ENCODE measurements around the gene CALM1. TPM values are rescaled to one million over a fixed set of nuclear protein-coding genes. Genes with fewer than 3 reads are reported as not detected.

CALM1 gene
- total and polyA plus RNA-seq, 7 donors: 404 to 889 (median 722) TPM

DNA sequence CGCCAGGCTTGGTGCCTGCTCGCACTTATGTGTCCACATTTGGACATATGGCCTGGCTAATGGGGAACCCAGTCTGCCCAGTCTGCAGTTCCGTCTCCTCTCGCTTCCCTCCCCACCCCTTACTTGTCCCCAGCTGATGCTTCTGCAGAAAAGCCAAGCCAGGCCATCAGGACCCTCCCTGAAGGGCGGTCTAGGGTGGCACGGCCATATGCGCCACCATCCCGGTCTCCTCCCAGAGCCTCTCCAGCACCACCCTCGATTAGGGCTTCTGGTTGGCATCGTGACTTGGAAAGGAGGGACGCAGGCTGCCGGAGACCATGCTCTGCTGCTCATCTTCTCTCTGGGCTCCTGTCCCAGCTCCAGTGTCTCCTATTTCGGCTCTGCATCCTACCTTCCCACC, 54.6 kb downstream of the CALM1 start:
- H3K4me1 ChIP-seq: peaks cover 0 to 34% (median 25%) of the 10 kb centered on the region in 4 donors
- intact Hi-C loops (cut with DNase I): no loop called here
- no peak overlapping the region for H3K27ac ChIP-seq
- TF ChIP-seq EP300 (IDR thresholded peaks at IDR 0.05) (no peak), POLR2A (IDR thresholded peaks at IDR 0.05) (no peak), POLR2AphosphoS5 (IDR thresholded peaks at IDR 0.05) (no peak)
- TF ChIP-seq, protein P1, sequence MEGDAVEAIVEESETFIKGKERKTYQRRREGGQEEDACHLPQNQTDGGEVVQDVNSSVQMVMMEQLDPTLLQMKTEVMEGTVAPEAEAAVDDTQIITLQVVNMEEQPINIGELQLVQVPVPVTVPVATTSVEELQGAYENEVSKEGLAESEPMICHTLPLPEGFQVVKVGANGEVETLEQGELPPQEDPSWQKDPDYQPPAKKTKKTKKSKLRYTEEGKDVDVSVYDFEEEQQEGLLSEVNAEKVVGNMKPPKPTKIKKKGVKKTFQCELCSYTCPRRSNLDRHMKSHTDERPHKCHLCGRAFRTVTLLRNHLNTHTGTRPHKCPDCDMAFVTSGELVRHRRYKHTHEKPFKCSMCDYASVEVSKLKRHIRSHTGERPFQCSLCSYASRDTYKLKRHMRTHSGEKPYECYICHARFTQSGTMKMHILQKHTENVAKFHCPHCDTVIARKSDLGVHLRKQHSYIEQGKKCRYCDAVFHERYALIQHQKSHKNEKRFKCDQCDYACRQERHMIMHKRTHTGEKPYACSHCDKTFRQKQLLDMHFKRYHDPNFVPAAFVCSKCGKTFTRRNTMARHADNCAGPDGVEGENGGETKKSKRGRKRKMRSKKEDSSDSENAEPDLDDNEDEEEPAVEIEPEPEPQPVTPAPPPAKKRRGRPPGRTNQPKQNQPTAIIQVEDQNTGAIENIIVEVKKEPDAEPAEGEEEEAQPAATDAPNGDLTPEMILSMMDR (IDR thresholded peaks at IDR 0.05): no peak
- WGBS, 2 donors: 94% methylated on average over 13 of the region's 13 CpGs
- H3K9me3 ChIP-seq: peaks cover 0 to 6% (median 0%) of the 10 kb centered on the region in 4 donors
- no peaks in the 10 kb centered on the region for H3K36me3 ChIP-seq
- DNase-seq: no peak
- H3K27me3 ChIP-seq: no peaks in the 10 kb centered on the region
- no peak overlapping the region for H3K4me3 ChIP-seq

DNA sequence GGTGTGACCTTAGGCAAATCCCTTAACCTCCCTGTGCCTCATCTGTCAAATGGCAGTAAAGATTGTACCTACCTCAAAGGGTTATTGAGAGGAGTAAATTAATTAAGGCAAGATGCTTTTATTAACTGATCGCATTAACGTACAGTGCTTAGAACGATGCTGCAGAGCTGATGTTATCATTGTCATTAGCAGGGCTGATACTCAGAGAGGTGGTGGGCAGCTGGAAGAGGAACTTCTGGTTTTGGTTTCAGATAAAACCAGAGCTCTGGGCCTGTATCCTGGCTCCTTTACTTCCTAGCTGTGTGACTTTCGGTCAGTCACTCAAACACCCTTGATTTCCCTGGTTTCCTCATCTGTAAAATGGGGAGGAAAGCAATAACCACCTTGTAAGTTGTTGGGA, 55.1 kb downstream of the CALM1 start:
- intact Hi-C loops (cut with DNase I): no loop called here
- 71 to 90% methylated on average over 4 of the region's 4 CpGs for WGBS, 2 donors

DNA sequence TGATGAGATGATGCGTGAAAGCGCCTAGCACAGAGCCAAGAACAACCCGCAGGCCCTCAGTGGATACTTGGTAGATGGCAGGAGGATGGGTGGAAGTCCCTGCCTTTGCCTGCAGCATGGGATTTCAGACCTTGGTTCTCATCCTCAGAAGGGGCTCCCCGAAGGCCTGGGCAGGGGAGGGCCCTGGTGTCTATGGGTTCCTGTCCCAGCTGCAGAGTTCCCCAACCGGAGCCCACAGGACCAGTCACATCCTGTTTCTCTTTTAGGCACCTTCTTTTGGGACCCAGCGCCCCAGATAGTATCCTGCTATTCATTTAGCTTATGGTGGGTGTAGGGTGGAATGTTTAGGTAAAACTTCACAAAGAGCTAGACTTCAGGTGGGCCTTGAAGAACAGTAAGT, 55.5 kb downstream of the CALM1 start:
- intact Hi-C loops (cut with DNase I): no loop called here
- DNase-seq: no peak
- H3K27ac ChIP-seq: no peak overlapping the region
- 75 to 93% methylated on average over 6 of the region's 6 CpGs for WGBS, 2 donors
- no peaks in the 10 kb centered on the region for H3K27me3 ChIP-seq
- peaks cover 0 to 6% (median 0%) of the 10 kb centered on the region in 4 donors for H3K9me3 ChIP-seq
- TF ChIP-seq EP300 (IDR thresholded peaks at IDR 0.05): no peak
- TF ChIP-seq, protein P1 (IDR thresholded peaks at IDR 0.05): no peak
- no peak for TF ChIP-seq POLR2AphosphoS5 (IDR thresholded peaks at IDR 0.05)
- TF ChIP-seq POLR2A (IDR thresholded peaks at IDR 0.05): no peak
- H3K36me3 ChIP-seq: no peaks in the 10 kb centered on the region
- H3K4me1 ChIP-seq: peaks cover 0 to 34% (median 25%) of the 10 kb centered on the region in 4 donors
- no peak overlapping the region for H3K4me3 ChIP-seq

More for the DNA sequence above, 55.1 kb downstream of the CALM1 start:
- TF ChIP-seq POLR2AphosphoS5 (IDR thresholded peaks at IDR 0.05) (no peak), POLR2A (IDR thresholded peaks at IDR 0.05) (no peak), EP300 (IDR thresholded peaks at IDR 0.05) (no peak)
- TF ChIP-seq, protein P1 (IDR thresholded peaks at IDR 0.05): no peak
- no peaks in the 10 kb centered on the region for H3K27me3 ChIP-seq
- H3K9me3 ChIP-seq: peaks cover 0 to 6% (median 0%) of the 10 kb centered on the region in 4 donors
- H3K36me3 ChIP-seq: no peaks in the 10 kb centered on the region
- DNase-seq: no peak
- H3K27ac ChIP-seq: no peak overlapping the region
- H3K4me3 ChIP-seq: no peak overlapping the region
- H3K4me1 ChIP-seq: peaks cover 0 to 34% (median 25%) of the 10 kb centered on the region in 4 donors

DNA sequence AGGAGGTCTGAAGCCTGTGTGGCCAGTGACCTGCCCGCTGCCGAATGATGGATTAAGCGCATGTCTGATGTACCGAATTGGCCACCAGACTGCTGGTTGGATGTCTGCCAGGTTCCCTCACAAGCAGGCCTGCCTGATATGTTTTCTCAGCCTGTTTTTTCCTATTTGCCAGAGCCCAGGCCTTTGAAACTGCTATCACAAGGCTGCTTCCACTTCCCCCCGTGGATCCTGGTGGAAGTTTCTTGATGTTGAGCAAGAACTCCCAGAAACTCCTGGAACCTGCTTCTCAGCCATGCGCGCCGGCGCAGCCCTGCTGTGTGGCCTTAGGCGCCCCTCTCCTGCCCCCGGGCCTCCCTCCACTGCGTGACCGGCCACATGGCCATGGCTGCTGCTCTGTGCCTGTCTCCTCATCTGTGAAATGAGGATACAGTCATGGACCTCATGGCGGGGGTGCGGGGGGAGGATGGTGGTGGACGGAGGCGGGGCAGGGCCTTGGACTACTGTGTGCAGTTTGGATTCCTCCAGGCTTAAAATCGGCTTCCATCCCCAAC, 56.6 kb downstream of the CALM1 start:
- DNase-seq: no peak
- no peak overlapping the region for H3K4me3 ChIP-seq
- H3K9me3 ChIP-seq: no peaks in the 10 kb centered on the region
- H3K27ac ChIP-seq: peak overlapping the region in 3 of 4 donors; percentile 24 to 67 (median 66)
- intact Hi-C loops (cut with DNase I): no loop called here
- WGBS, 2 donors: 85 to 86% methylated on average over 18 of the region's 18 CpGs
- peaks cover 0 to 34% (median 26%) of the 10 kb centered on the region in 4 donors for H3K4me1 ChIP-seq
- no peaks in the 10 kb centered on the region for H3K36me3 ChIP-seq
- TF ChIP-seq EP300 (IDR thresholded peaks at IDR 0.05) (no peak), POLR2AphosphoS5 (IDR thresholded peaks at IDR 0.05) (peak in 1 of 4 donors; percentile 5)
- no peaks in the 10 kb centered on the region for H3K27me3 ChIP-seq

DNA sequence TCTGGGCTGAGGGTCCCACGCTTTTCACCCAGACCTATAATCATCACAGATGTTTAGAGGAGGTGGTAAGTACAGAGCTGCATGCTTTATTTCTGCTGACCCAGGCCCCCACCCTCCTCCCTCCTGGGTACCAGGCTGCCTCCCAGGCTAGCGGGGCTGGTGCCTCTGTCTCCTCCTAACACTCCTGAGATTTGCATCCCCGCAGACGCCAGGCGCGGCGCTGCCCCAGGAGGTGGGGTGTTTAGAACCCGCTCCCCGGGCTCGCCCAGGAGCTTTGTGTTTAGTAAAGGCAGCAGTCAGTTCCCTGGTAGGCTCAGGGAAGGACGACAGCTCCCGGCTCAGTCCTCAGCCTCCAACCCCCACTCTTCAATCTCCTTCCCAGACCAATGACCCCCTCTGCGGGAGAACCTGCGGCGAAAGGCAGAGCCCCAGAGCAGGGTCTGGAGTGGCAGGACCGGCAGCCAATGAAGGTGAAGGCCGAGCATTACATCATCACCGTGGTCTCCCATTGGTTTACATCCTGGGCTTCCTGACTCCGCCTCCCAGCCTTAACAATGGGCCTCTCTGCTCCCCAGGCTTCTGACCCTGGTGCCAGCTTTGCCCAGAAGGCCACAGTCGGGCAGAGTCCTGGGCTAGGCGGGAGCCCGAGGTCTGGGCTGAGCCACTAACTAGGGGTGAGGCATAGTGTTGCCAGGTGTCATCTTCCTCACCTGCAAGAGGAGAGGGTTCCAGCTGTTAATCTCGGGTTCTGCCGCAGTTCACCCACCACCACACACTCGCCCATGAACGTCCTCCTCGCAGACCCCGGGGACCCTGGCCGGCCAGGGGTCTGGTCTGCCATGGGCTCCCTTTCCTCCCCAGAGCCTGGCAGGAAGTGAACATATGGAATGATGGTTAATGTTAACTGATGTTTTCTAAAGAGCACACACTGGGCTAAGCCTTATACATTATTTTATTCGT, 57.5 kb downstream of the CALM1 start:
- no peaks in the 10 kb centered on the region for H3K36me3 ChIP-seq
- intact Hi-C loops (cut with DNase I): no loop called here
- peak overlapping the region; percentile 22 to 67 (median 60) for H3K27ac ChIP-seq
- H3K27me3 ChIP-seq: no peaks in the 10 kb centered on the region
- H3K4me1 ChIP-seq: peaks cover 0 to 36% (median 27%) of the 10 kb centered on the region in 4 donors
- WGBS, 2 donors: 25 to 62% methylated on average over 30 of the region's 30 CpGs
- H3K4me3 ChIP-seq: peak overlapping the region in 3 of 4 donors; percentile 22 to 32 (median 25)
- DNase-seq: peak; percentile 91
- no peaks in the 10 kb centered on the region for H3K9me3 ChIP-seq
- TF ChIP-seq POLR2AphosphoS5 (IDR thresholded peaks at IDR 0.05): peak; percentile 54 to 71 (median 66)
- no peak for TF ChIP-seq POLR2A (IDR thresholded peaks at IDR 0.05)
